ENCODE measurements around the gene SLC7A7. TPM values are rescaled to one million over a fixed set of nuclear protein-coding genes. Genes with fewer than 3 reads are reported as not detected.
"Not testable (repeated sequence)": the region's sequence is repeated elsewhere in the genome, so short reads cannot be mapped to it uniquely, and the experiment has no call there.

The SLC7A7 gene
- total RNA-seq, 1 donor from 2014 or later = 4.6 TPM

DNA sequence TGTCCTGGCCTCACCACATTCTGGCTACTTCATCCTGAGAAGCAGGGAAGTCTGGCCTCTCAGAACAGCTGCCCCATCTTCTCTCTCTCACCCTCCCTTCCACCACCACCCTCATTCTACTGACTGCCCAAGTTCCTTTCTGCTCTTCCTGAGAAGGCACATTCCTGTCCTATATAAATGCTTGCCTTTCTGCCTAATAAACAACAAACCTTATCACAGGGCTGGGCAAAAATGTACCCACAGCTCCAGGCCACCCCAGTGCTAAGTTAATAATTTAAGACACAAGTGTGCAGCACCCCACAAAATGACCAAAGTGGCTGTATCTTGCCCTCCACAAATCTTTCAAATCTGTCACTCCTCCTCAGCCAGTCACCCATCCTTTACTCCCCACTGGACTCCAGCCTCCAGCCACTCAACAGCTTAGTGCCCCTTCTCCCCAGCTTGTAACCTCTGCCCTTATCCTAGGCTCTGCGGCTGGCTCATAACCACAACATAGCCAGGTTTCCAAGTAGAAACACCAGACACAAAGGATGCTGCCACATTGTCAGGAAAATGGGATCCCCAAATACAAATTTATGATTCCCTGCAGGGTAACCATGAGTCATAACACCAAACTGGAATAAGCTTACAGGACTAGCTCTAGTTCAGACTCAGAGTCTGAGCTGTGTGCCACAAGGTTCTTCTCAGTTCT, 33.8 kb downstream of the SLC7A7 start:
- no peaks in the 10 kb centered on the region for H3K27me3 ChIP-seq (ENCODE audit: low read depth)
- peaks cover 8% of the 10 kb centered on the region for H3K4me1 ChIP-seq
- no peak overlapping the region for H3K27ac ChIP-seq (replicated peaks)
- no peaks in the 10 kb centered on the region for H3K9me3 ChIP-seq (replicated peaks)
- no peak for TF ChIP-seq CTCF (IDR thresholded peaks at IDR 0.05; ENCODE audit: borderline replicate concordance)
- DNase-seq = no peak
- no peak overlapping the region for H3K4me3 ChIP-seq
- intact Hi-C loops (cut with micrococcal nuclease) = no loop called here
- H3K36me3 ChIP-seq = no peaks in the 10 kb centered on the region

GRCh38 chr14:22780941-22781300, 34.3 kb downstream of the SLC7A7 start:
- intact Hi-C loops (cut with micrococcal nuclease) = no loop called here
- no peaks in the 10 kb centered on the region for H3K36me3 ChIP-seq
- no peak for TF ChIP-seq CTCF (IDR thresholded peaks at IDR 0.05; ENCODE audit: borderline replicate concordance)
- DNase-seq = no peak
- H3K4me1 ChIP-seq = peaks cover 8% of the 10 kb centered on the region
- H3K9me3 ChIP-seq (replicated peaks) = no peaks in the 10 kb centered on the region
- no peak overlapping the region for H3K4me3 ChIP-seq
- no peaks in the 10 kb centered on the region for H3K27me3 ChIP-seq (ENCODE audit: low read depth)
- no peak overlapping the region for H3K27ac ChIP-seq (replicated peaks)

DNA sequence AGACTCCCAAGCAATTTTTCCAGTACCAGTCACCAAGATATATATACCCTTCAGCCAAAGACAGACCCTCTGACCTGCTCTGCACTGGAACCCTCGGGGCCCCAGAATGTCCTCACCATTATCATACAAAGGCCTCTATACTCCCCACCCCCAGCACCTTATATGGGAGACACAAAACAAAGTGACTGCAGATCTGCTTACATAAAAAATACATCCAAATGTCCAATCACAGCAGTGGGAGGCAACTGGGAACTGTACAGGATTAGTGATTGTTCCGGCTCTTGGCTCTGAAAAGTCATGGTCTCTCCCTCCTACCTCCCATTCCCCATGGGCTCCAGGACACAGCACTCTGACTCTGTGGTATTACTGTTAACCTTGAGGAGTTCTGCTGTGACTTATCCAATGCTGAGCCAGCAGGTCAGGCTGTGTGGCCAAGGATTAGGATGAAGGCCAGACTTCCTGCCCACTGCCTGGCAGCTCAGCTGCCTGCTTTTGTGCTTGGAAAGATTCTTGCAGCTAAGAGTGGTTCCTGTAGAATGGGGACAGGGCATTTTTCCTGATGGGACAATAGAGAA, 35.0 kb downstream of the SLC7A7 start:
- no peak for TF ChIP-seq CTCF (IDR thresholded peaks at IDR 0.05; ENCODE audit: borderline replicate concordance)
- Histone ChIP-seq H3K27me3 (ENCODE audit: low read depth) (no peaks in the 10 kb centered on the region), H3K27ac (replicated peaks) (no peak overlapping the region), H3K4me1 (peaks cover 8% of the 10 kb centered on the region), H3K36me3 (no peaks in the 10 kb centered on the region), H3K4me3 (no peak overlapping the region), H3K9me3 (replicated peaks) (no peaks in the 10 kb centered on the region)
- no peak for DNase-seq
- intact Hi-C loops (cut with micrococcal nuclease) = no loop called here

- no peak for TF ChIP-seq CTCF (IDR thresholded peaks at IDR 0.05; ENCODE audit: borderline replicate concordance)
- Histone ChIP-seq H3K4me3 (no peak overlapping the region), H3K27me3 (ENCODE audit: low read depth) (no peaks in the 10 kb centered on the region), H3K36me3 (peaks cover 13% of the 10 kb centered on the region), H3K27ac (replicated peaks) (no peak overlapping the region), H3K9me3 (replicated peaks) (no peaks in the 10 kb centered on the region), H3K4me1 (peaks cover 8% of the 10 kb centered on the region)
- DNase-seq = no peak
- intact Hi-C loops (cut with micrococcal nuclease) = no loop called here
Observed at GRCh38 chr14:22778084-22778483, 37.2 kb downstream of the SLC7A7 start.

- H3K4me1 ChIP-seq; H3K27ac ChIP-seq (replicated peaks); H3K27me3 ChIP-seq (ENCODE audit: low read depth); H3K4me3 ChIP-seq; DNase-seq; intact Hi-C loops (cut with micrococcal nuclease); H3K9me3 ChIP-seq (replicated peaks): not testable (repeated sequence)
- peaks cover 22% of the 10 kb centered on the region for H3K36me3 ChIP-seq
Observed at GRCh38 chr14:22776849-22777248, 38.4 kb downstream of the SLC7A7 start.

- TF ChIP-seq CTCF (IDR thresholded peaks at IDR 0.05; ENCODE audit: borderline replicate concordance) = no peak
- intact Hi-C loops (cut with micrococcal nuclease) = no loop called here
- Histone ChIP-seq H3K4me1 (peaks cover 8% of the 10 kb centered on the region), H3K4me3 (no peak overlapping the region), H3K27me3 (ENCODE audit: low read depth) (no peaks in the 10 kb centered on the region), H3K27ac (replicated peaks) (no peak overlapping the region), H3K36me3 (peaks cover 28% of the 10 kb centered on the region), H3K9me3 (replicated peaks) (no peaks in the 10 kb centered on the region)
- no peak for DNase-seq
Observed at GRCh38 chr14:22776215-22776614, 39.0 kb downstream of the SLC7A7 start.
